Large intestine (tissue), 12 donors: ENCODE measurements around the gene TMCC3. TPM values are rescaled to one million over a fixed set of nuclear protein-coding genes. Genes with fewer than 3 reads are reported as not detected.
"Not testable (repeated sequence)": the region's sequence is repeated elsewhere in the genome, so short reads cannot be mapped to it uniquely, and the experiment has no call there.

Experiments used
- DNase-seq, 2 donors: peaks; one replicate each; pipeline versions ENCODE4 v3.0.0 to v3.0.0-alpha.2; 2013
- H3K27ac ChIP-seq: one replicate; pipeline ENCODE4 v1.5.1; 2013; ENCODE audit warnings: low read length
- H3K27me3 ChIP-seq: 2 replicates; pipeline ENCODE4 v1.6.1; 2013; ENCODE audit warnings: low read length; ENCODE audit not compliant: control insufficient read depth, insufficient read depth
- H3K36me3 ChIP-seq: 2 replicates; pipeline ENCODE4 v1.6.1; 2013; ENCODE audit warnings: low read length; ENCODE audit not compliant: control insufficient read depth, insufficient read depth
- H3K4me1 ChIP-seq: one replicate; pipeline ENCODE4 v1.6.1; 2013; ENCODE audit warnings: low read length; ENCODE audit not compliant: control insufficient read depth, insufficient read depth
- H3K4me3 ChIP-seq: one replicate; pipeline ENCODE4 v1.5.1; 2013; ENCODE audit warnings: low read length
- H3K9me3 ChIP-seq: one replicate; pipeline ENCODE4 v1.6.1; 2013; ENCODE audit warnings: mild to moderate bottlenecking, low read depth, low read length, moderate library complexity; ENCODE audit not compliant: control insufficient read depth
- WGBS: methylation state at CpG from one replicate; pipeline ENCODE4 v1.1.5; 2013; ENCODE audit warnings: low lambda C conversion rate; ENCODE audit not compliant: insufficient coverage; 5-methylcytosine and 5-hydroxymethylcytosine counted together
- long read RNA-seq, 11 donors: transcript quantifications; one replicate each; lab custom pipeline, GENCODE V29; 2026
- polyA plus RNA-seq: library from polyadenylated mRNA; unstranded; fragments of 120-200 nt; gene quantifications from one replicate; pipeline ENCODE4 v1.2.1, GENCODE V29; 2013

Gene TMCC3, protein sequence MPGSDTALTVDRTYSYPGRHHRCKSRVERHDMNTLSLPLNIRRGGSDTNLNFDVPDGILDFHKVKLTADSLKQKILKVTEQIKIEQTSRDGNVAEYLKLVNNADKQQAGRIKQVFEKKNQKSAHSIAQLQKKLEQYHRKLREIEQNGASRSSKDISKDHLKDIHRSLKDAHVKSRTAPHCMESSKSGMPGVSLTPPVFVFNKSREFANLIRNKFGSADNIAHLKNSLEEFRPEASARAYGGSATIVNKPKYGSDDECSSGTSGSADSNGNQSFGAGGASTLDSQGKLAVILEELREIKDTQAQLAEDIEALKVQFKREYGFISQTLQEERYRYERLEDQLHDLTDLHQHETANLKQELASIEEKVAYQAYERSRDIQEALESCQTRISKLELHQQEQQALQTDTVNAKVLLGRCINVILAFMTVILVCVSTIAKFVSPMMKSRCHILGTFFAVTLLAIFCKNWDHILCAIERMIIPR
- polyA plus RNA-seq = 24.3 TPM
- long read RNA-seq, donor 1 = 0 reads
- long read RNA-seq, donor 2, full-length matches to known transcripts = 4 of 4 reads
- long read RNA-seq, donor 2, partial matches to known transcripts = 0 of 4 reads
- long read RNA-seq, donor 2, other reads (novel, unspliced or antisense) = 0 of 4 reads
- long read RNA-seq, donor 3 = 0 reads
- long read RNA-seq, donor 4, full-length matches to known transcripts = 1 of 1 reads
- long read RNA-seq, donor 4, partial matches to known transcripts = 0 of 1 reads
- long read RNA-seq, donor 4, other reads (novel, unspliced or antisense) = 0 of 1 reads
- long read RNA-seq, donor 5, full-length matches to known transcripts = 5 of 5 reads
- long read RNA-seq, donor 5, partial matches to known transcripts = 0 of 5 reads
- long read RNA-seq, donor 5, other reads (novel, unspliced or antisense) = 0 of 5 reads
- long read RNA-seq, donor 6, full-length matches to known transcripts = 5 of 5 reads
- long read RNA-seq, donor 6, partial matches to known transcripts = 0 of 5 reads
- long read RNA-seq, donor 6, other reads (novel, unspliced or antisense) = 0 of 5 reads
- long read RNA-seq, donor 7, full-length matches to known transcripts = 1 of 1 reads
- long read RNA-seq, donor 7, partial matches to known transcripts = 0 of 1 reads
- long read RNA-seq, donor 7, other reads (novel, unspliced or antisense) = 0 of 1 reads
- long read RNA-seq, donor 8, full-length matches to known transcripts = 2 of 2 reads
- long read RNA-seq, donor 8, partial matches to known transcripts = 0 of 2 reads
- long read RNA-seq, donor 8, other reads (novel, unspliced or antisense) = 0 of 2 reads
- long read RNA-seq, donor 9, full-length matches to known transcripts = 2 of 2 reads
- long read RNA-seq, donor 9, partial matches to known transcripts = 0 of 2 reads
- long read RNA-seq, donor 9, other reads (novel, unspliced or antisense) = 0 of 2 reads
- long read RNA-seq, donor 10, full-length matches to known transcripts = 3 of 3 reads
- long read RNA-seq, donor 10, partial matches to known transcripts = 0 of 3 reads
- long read RNA-seq, donor 10, other reads (novel, unspliced or antisense) = 0 of 3 reads
- long read RNA-seq, donor 11, full-length matches to known transcripts = 3 of 3 reads
- long read RNA-seq, donor 11, partial matches to known transcripts = 0 of 3 reads
- long read RNA-seq, donor 11, other reads (novel, unspliced or antisense) = 0 of 3 reads

- H3K27me3 ChIP-seq = peaks cover 2% of the 10 kb centered on the region
- no peaks in the 10 kb centered on the region for H3K9me3 ChIP-seq
- H3K27ac ChIP-seq = peak within 1 kb of the TSS; percentile 70
- peak; percentile 42 to 65 for DNase-seq
- H3K4me1 ChIP-seq = no peaks in the 10 kb centered on the region
- WGBS = no CpG with 5 or more reads among the region's 82 CpGs
- peak within 1 kb of the TSS; percentile 73 for H3K4me3 ChIP-seq
- H3K36me3 ChIP-seq = no peaks in the 10 kb centered on the region
Measured at GRCh38 chr12:94650143-94651056, at the start of gene TMCC3. TMCC3 (minus strand) TSS chr12:94650557; CDS start chr12:94650430, 127 bp downstream.

DNA sequence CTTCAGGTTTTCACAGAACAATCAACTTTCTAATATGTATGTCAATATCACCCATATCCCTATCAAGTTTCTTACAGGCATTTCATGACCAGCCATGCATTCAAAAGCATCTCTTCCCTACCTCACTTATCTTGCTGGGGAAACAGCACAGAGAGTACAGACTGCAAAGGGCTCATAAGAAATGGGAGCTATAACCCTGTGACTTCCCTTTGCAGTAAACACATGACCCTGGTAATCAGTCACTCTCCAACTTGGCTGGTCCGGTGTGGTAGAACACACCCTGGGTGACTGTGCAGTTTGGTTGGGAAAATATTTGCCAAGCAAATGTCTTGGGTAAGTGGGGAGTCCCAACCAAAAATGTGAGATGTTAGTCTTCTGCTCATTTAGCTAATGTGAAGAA is 49.4 kb upstream of the TMCC3 start:
- WGBS = no CpG with 5 or more reads among the region's 1 CpG
- Histone ChIP-seq H3K9me3 (no peaks in the 10 kb centered on the region), H3K36me3 (no peaks in the 10 kb centered on the region), H3K27ac (no peak overlapping the region), H3K4me3 (no peak overlapping the region), H3K4me1 (no peaks in the 10 kb centered on the region), H3K27me3 (no peaks in the 10 kb centered on the region)
- no peak for DNase-seq

DNA sequence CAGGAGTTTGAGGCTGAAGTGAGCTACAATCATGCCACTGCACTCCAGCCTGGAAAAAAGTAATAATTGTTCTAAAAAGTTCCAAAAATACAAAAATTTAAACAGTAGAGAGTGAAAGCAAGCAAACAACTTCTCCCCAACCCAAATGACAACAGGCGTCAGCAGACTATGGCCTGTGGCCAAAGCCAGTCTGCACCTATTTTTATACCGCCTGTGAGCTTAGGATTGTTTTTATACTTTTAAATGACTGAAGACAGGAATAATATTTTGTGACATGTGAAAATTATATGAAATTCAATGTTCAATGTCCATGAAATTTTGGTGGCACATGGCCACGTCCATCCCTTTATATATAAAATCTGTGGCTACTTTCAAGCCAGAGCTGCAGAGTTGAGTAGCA is 48.2 kb upstream of the TMCC3 start:
- 100% methylated on average over 1 of the region's 3 CpGs for WGBS

DNA sequence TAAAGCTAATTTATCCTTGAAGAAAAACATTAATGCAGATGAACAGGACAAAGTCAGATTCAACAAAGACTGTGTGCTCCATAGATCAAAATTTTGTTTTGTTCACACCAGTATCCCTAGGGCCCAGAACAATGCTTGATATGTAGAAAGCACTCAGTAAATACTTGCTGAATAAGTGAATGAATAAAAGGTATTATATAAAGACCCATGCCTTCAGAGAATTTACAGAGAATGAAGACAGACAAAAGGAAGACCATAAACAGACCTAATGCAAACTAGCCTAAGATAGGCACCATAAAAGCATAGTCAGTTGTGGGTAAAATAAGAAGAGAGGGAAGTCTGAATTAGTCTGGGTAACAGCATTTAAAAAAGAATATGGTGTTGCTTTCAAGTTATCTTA is 47.3 kb upstream of the TMCC3 start:
- no peak overlapping the region for H3K4me3 ChIP-seq
- H3K27me3 ChIP-seq = no peaks in the 10 kb centered on the region

More for the DNA sequence above, 48.2 kb upstream of the TMCC3 start:
- Histone ChIP-seq H3K27me3 (no peaks in the 10 kb centered on the region), H3K4me1 (no peaks in the 10 kb centered on the region), H3K36me3 (no peaks in the 10 kb centered on the region), H3K27ac (no peak overlapping the region), H3K4me3 (no peak overlapping the region), H3K9me3 (no peaks in the 10 kb centered on the region)
- DNase-seq = no peak

GRCh38 chr12:94694732-94695131 is 44.4 kb upstream of the TMCC3 start:
- DNase-seq = no peak
- no CpG with 5 or more reads among the region's 11 CpGs for WGBS
- H3K4me1 ChIP-seq = peaks cover 9% of the 10 kb centered on the region

More for the DNA sequence above, 47.3 kb upstream of the TMCC3 start:
- Histone ChIP-seq H3K27ac (no peak overlapping the region), H3K4me1 (no peaks in the 10 kb centered on the region), H3K36me3 (no peaks in the 10 kb centered on the region), H3K9me3 (no peaks in the 10 kb centered on the region)
- DNase-seq = no peak

DNA sequence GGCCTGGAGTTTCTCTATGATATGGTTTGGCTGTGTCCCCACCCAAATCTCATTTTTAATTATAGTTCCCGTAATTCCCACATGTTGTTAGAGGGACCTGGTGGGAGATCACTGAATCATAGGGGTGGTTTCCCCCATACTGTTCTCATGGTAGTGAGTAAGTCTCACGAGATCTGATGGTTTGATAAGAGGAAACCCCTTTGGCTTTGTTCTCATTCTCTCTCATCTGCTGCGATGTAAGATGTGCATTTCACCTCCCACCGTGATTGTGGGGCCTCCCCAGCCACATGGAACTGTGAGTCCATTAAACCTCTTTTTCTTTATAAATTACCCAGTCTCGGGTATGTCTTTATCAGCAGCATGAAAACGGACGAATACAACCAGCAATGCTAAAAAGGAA is 42.5 kb upstream of the TMCC3 start:
- H3K36me3 ChIP-seq, H3K27ac ChIP-seq, DNase-seq, H3K27me3 ChIP-seq, H3K9me3 ChIP-seq, H3K4me3 ChIP-seq: not testable (repeated sequence)
- H3K4me1 ChIP-seq = peaks cover 11% of the 10 kb centered on the region
- 100% methylated on average over 4 of the region's 7 CpGs for WGBS

More at GRCh38 chr12:94694732-94695131, 44.4 kb upstream of the TMCC3 start:
- Histone ChIP-seq H3K27me3 (no peaks in the 10 kb centered on the region), H3K27ac (no peak overlapping the region), H3K9me3 (no peaks in the 10 kb centered on the region), H3K4me3 (no peak overlapping the region), H3K36me3 (no peaks in the 10 kb centered on the region)

DNA sequence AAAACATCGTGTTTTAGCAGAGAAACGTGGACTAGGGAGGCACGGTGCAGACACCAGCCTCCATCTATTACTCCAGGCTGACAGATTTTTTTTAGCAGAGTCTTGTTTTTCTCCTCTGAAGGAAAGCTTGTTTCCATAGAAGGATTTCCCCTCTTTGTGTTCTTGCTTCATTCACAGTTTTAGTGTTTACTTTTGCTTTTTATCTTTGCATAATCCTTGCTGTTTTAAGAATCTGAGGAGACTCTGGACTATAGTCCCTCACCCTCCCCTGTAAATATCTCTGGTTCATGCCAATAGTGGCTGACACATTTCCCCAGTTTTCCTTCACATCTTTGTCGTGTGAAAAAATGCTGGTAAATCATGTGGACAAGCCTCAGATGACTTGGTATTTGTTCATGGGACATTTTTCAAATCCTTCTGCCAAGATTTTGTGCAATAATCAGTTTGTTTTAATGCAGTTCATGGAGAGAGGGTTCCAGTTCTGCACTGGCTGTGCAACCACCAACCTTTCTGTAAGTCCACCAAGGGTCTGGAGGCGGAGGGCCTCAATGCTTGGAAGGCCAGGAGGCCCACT is 39.9 kb upstream of the TMCC3 start:
- no peaks in the 10 kb centered on the region for H3K9me3 ChIP-seq
- H3K4me3 ChIP-seq = no peak overlapping the region
- no peaks in the 10 kb centered on the region for H3K36me3 ChIP-seq
- no peaks in the 10 kb centered on the region for H3K27me3 ChIP-seq
- peak in 1 of 2 donors; percentile 74 for DNase-seq
- peak overlapping the region; percentile 13 for H3K27ac ChIP-seq
- WGBS = no CpG with 5 or more reads among the region's 5 CpGs
- H3K4me1 ChIP-seq = peaks cover 11% of the 10 kb centered on the region

GRCh38 chr12:94689646-94690036 is 39.3 kb upstream of the TMCC3 start:
- no peak for DNase-seq
- no CpG with 5 or more reads among the region's 9 CpGs for whole genome bisulfite sequencing
- no peaks in the 10 kb centered on the region for H3K9me3 ChIP-seq
- no peak overlapping the region for H3K4me3 ChIP-seq
- peak overlapping the region; percentile 13 for H3K27ac ChIP-seq
- H3K36me3 ChIP-seq = no peaks in the 10 kb centered on the region
- H3K4me1 ChIP-seq = peaks cover 11% of the 10 kb centered on the region
- no peaks in the 10 kb centered on the region for H3K27me3 ChIP-seq
